NCI-H774 (cell line): ENCODE results near the gene LIMS1.
"Not testable (repeated sequence)": the region's sequence is repeated elsewhere in the genome, so short reads cannot be mapped to it uniquely, and the experiment has no call there.

Experiments used
- DNase-seq: peaks from one replicate; lab custom pipeline; 2025; lab: John Stamatoyannopoulos, UW

LIMS1 gene

DNA sequence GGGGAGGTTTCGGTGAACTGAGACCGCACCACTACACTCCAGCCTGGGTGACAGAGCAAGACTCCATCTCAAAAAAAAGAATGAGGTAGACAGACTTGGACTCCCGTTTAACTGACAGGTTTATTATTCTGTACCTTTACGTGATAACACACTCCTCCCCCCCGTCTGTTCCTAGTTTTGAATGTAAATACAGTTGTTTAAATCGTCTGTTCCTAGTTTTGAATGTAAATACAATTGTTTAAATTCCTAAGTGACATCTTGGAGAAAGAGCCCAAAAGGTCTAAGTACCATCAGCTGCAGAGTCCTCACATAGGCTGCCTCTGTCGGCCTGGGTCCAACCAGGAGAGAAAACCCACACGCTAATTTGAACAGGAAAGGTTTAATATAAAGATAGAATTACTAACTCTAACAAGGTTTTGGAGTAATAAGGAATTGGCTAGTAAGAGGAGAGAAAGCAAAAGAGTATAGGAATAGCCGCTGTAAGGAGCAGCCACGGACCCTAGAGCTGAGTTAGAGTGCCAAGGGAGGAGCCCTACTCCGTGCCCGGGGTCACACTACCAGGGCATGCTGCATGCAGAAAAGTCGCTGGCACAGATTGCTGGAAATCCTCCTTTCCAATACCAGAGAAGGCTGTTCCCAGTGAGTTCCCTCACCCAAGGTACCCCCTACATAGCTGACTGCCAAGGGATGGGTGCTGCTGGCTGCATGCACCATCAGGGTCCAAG, 101.5 kb downstream of the LIMS1 start:
- DNase-seq: no peak

- no peak for DNase-seq
Measured at GRCh38 chr2:108637304-108637669, 103.0 kb downstream of the LIMS1 start.

- no peak for DNase-seq
Measured at GRCh38 chr2:108640731-108641130, 106.5 kb downstream of the LIMS1 start.

DNA sequence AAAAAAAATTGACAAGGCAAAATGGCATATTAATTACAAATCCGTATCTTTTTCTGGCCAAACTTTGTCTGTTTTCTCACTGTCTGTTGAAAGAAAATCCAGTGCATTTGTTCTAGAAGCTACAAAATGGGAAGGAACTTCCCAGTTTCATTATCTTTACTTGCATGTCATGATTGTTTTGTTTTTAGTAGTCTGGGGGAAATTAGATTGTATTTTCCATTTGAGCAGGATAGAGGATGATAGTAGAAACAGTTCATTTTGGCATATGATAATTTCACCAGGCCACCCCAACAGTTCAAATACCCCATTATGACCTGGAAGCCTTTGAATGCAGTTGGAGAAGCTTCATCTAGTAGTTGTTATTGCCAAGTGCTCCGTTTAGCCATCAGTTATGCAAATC, 107.5 kb downstream of the LIMS1 start:
- no peak for DNase-seq

GRCh38 chr2:108643261-108643849, 109.1 kb downstream of the LIMS1 start:
- no peak for DNase-seq

DNA sequence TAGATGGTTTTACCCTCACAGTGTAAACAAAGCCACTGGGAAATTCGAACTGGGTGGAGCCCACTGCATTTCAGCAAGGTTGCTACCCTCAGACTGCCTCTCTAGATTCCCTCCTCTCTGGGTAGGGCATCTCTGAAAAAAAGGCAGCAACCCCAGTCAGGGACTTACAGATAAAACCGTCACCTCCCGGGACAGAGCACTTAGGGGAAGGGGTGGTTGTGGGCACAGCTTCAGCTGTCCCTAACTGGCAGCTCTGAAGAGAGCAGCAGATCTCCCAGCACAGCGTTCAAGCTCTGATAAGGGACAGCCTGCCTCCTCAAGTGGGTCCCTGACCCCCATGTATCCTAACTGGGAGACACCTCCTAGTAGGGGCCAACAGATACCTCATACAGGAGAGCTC, 109.6 kb downstream of the LIMS1 start:
- DNase-seq: not testable (repeated sequence)

DNA sequence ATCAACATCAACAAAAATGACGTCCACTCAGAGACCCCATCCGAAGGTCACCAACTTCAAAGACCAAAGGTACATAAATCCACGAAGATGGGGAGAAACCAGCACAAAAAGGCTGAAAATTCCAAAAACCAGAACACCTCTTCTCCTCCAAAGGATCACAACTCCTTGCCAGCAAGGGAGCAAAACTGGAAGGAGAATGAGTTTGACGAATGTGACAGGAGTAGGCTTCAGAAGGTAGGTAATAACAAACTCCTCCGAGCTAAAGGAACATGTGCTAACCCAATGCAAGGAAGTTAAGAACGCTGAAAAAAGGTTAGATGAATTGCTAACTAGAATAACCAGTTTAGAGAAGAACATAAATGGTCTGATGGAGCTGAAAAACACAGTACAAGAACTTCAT, 110.2 kb downstream of the LIMS1 start:
- DNase-seq: not testable (repeated sequence)

GRCh38 chr2:108648796-108649195, 114.5 kb downstream of the LIMS1 start:
- not testable (repeated sequence) for DNase-seq

- DNase-seq: not testable (repeated sequence)
Measured at GRCh38 chr2:108650465-108650864, 116.2 kb downstream of the LIMS1 start.

DNA sequence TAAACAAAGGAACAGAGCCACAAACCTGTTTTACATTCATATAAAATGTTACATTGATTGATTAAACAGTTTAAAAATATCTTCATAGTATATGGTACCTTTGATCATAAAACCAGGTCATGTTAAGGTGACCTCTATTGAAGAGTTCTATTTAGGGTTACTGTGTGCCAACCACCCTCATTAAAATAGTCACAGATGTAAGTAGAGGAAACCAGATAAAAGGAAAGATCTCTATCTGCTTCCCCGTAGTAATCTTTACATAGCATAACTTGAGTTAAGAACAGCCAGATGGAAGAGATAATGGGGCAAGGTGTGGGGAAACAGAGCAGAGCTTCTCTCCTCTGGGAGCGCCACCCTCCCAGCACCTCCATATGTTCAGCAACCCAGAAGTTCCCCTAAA, 117.2 kb downstream of the LIMS1 start:
- DNase-seq: not testable (repeated sequence)

DNA sequence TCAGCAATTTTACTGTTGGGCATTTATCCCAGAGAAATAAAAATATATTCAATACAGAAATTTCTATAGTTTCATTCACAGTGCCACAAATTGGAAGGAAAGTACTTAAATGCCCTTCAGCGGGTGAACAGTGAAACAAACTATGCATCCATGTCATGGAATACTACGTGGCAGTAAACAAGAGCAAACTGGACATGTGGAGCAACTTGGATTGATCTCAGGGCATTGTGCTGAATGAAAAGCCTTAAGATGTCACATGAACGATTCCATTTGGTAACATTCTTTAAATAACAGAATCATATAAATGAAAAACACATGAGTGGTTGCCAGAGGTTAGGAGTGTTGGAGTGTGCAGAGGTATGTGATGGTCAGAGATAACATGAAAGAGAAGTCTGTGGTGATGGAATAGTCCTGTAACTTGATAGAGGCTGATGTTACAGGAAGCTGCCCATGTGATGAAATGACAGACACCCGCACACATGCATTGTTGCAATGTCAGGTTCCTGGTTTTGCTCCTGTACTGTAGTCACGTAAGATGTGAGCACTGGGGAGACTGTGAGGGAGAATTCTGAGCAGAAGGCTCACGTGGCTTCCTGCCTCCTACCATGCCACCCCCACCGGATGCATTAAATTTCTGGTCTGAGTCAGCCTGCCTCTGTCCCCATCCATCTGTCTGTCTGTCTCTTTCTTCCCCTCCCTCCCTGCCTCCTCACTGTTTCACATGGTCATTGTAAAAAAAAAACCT, 118.1 kb downstream of the LIMS1 start:
- not testable (repeated sequence) for DNase-seq

- DNase-seq: not testable (repeated sequence)
Measured at GRCh38 chr2:108653425-108653824, 119.2 kb downstream of the LIMS1 start.

DNA sequence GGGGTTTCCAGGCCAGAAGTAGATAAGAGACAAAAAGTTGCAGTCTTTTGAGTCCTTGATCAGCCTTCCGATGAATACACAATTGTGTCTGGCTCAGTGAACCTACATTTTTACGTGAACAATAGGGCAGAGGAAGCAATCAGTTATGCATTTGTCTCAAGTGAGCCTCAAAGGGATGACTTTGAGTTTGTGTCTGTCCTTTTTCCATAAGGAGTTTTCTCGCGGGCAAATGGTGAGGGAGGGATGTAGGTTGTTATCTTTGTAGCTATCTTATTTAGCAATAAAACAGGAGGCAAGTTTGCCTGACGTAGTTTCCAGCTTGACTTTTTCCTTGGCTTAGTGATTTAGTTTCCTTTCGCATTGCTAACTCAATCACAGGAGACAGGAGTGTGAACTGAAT, 119.6 kb downstream of the LIMS1 start:
- not testable (repeated sequence) for DNase-seq

- not testable (repeated sequence) for DNase-seq
Measured at GRCh38 chr2:108654521-108655125, 120.4 kb downstream of the LIMS1 start.

DNA sequence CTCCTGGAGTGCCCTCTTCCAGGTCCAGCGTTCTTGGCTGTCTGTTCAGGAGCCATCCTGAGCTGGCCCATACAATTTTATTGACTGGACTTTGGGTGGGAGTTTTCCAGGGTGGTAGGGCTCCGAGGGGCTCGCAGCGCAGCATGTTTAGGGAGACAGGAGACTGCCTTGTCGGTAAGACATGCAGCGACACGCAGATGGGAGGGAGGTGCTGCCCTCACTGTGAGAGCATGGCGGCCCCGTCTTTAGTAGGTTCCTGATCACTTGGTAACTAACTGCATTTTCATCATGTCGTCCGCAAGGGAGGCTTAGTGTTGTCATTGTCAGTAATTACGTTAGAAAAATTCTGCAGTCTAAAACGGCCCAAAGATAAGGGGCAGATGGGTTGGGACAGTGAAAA, 121.0 kb downstream of the LIMS1 start:
- not testable (repeated sequence) for DNase-seq

- DNase-seq: not testable (repeated sequence)
Measured at GRCh38 chr2:108656282-108656681, 122.0 kb downstream of the LIMS1 start.

GRCh38 chr2:108657517-108657916, 123.2 kb downstream of the LIMS1 start:
- DNase-seq: not testable (repeated sequence)

- DNase-seq: not testable (repeated sequence)
Measured at GRCh38 chr2:108658553-108658952, 124.3 kb downstream of the LIMS1 start.

DNA sequence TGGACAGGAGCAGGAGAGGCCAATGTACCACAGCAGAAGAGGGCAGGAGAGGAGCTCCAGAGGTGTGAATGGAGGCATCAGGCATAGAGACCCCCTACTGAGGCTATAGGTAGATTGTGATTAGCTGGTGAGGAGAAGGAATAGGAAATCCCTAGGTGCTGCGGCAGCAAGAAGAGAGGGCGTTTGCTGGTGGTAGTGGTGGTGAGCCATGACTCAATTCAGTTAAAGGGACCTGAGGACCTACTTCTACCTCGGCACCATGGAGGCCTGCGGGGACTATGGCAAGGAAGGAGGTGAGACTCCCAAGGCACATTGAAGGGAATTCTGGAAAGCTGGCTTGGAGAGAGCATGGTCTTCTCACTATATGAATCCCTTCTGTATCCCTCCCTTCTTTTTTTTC, 127.2 kb downstream of the LIMS1 start:
- not testable (repeated sequence) for DNase-seq

- DNase-seq: not testable (repeated sequence)
Measured at GRCh38 chr2:108662207-108662612, 127.9 kb downstream of the LIMS1 start.

DNA sequence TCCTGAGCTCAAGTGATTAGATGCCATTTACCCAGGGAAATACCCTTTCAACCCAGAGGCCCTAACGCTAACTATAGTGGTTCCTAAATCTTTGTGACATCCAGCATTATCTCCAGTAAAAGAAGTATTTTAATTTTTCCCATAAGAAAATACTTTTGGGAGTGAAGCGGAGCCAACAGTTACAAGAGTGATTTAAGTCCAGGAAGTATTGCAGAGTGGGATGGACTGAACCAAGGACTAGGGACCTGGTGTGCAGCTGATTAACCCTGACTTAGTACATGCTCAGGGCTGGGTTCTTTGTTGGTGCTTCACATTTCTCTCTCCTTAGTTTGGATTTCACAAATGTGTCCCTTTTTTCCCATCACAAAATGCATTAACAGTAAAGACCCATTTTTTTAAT, 129.1 kb downstream of the LIMS1 start:
- not testable (repeated sequence) for DNase-seq

DNA sequence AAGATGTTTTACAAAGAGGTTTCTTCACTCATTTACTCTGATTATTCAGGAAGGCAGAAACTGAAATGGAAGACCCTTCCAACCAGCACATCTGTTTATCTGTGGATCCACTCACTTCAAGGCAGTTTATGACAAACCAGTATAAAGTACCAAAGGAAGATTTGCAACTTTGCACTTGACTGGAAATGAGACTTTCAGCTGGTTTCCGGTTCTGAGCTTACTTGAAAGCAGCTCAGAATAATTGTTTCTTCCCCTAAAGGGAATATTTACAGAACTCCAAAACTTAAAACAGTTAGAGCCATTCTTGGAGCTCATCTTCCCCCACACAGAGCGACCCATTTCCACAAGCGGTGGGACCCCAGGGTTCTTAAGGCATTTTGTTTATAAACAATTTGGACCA, 129.8 kb downstream of the LIMS1 start:
- DNase-seq: not testable (repeated sequence)

- DNase-seq: not testable (repeated sequence)
Measured at GRCh38 chr2:108664979-108665378, 130.7 kb downstream of the LIMS1 start.
